Gastroesophageal sphincter (tissue), 4 donors: ENCODE measurements around the gene HEATR3. TPM values are rescaled to one million over a fixed set of nuclear protein-coding genes. Genes with fewer than 3 reads are reported as not detected.

Experiments used
- ATAC-seq: fragments of 150-250 bp; one replicate; pipeline ENCODE4 v1.9.1; 2016; ENCODE audit warnings: mild to moderate bottlenecking, moderate library complexity
- H3K27ac ChIP-seq, 4 donors: fragments of 200-600 bp; sonication (generic) in 3 of 4; 1 replicate in 3 of 4; 2 replicates in 1 of 4; pipeline ENCODE4 v1.5.1; 2016 to 2019
- H3K27me3 ChIP-seq: fragments of 200-600 bp; sonication (generic); one replicate; pipeline ENCODE4 v1.5.1; 2019
- H3K36me3 ChIP-seq, 2 donors: fragments of 200-600 bp; sonication (generic); one replicate each; pipeline ENCODE4 v1.5.1; 2019; ENCODE audit warnings: control low read depth in 1 of 2
- H3K4me1 ChIP-seq, 3 donors: fragments of 200-600 bp; sonication (generic); 1 replicate in 2 of 3; 2 replicates in 1 of 3; pipeline ENCODE4 v1.5.1; 2016 to 2019; ENCODE audit warnings: control low read depth in 2 of 3
- H3K4me3 ChIP-seq, 2 donors: fragments of 200-600 bp; sonication (generic); one replicate each; pipeline ENCODE4 v1.5.1; 2019; ENCODE audit warnings: mild to moderate bottlenecking in 1 of 2, moderate library complexity in 1 of 2
- H3K9me3 ChIP-seq, 3 donors: fragments of 200-600 bp; sonication (generic); one replicate each; pipeline ENCODE4 v1.5.1; 2017 to 2019; ENCODE audit warnings: control low read depth in 2 of 3
- CTCF ChIP-seq, 4 experiments: fragments of 200-600 bp in 2 of 4; fragments of 450-650 bp in 2 of 4; sonication (generic) in 1 of 4; IDR thresholded peaks; one replicate each; pipeline ENCODE4 v1.5.1; 2017 to 2019; ENCODE audit warnings: antibody characterized with exemption in 4 of 4, mild to moderate bottlenecking in 2 of 4, moderate library complexity in 2 of 4
- EP300 ChIP-seq: sonication (generic); formaldehyde crosslinking; IDR thresholded peaks from one replicate; pipeline ENCODE4 v1.6.1; 2017; ENCODE audit warnings: antibody characterized with exemption, mild to moderate bottlenecking
- POLR2A ChIP-seq, 2 donors: fragments of 450-650 bp; IDR thresholded peaks; one replicate each; pipeline ENCODE4 v1.6.1; 2017; ENCODE audit warnings: antibody characterized with exemption in 2 of 2, mild to moderate bottlenecking in 2 of 2, moderate library complexity in 1 of 2
- POLR2AphosphoS5 ChIP-seq: sonication (generic); formaldehyde crosslinking; IDR thresholded peaks from one replicate; pipeline ENCODE4 v1.6.1; 2017; ENCODE audit warnings: antibody characterized with exemption
- WGBS, 2 donors: methylation state at CpG; one replicate each; pipeline ENCODE4 v1.1.5; 2018; ENCODE audit warnings: low coverage in 1 of 2; 5-methylcytosine and 5-hydroxymethylcytosine counted together
- total RNA-seq, 4 donors: library from RNA; depleted of rRNA; stranded (reverse); fragments of >200 nt; gene quantifications; one replicate each; pipeline ENCODE4 v1.1.0, GENCODE V29; 2016

The HEATR3 gene
- total RNA-seq, 4 donors from 2014 or later, result 11.2 to 27.4 (median 13.5) TPM

DNA sequence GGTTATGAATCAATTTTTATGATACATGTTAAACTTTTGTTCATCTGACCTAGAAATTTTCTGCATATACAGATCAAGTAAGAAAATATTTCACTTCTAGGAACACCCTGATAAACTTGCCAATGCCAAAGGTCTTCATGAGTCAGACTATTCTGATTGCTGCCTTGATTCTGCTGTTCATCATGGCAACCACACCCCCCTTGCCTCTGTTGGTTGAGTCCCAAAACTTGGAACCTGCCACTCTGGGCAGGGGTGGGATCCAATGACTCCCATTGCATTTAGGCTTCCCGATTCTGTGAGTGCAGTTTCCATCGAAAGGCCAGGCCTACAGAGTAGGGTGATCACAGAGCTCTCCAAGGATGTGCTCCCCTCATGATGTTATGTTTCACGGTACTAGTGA lies 71.5 kb downstream of the HEATR3 start:
- H3K27ac ChIP-seq, result no peak overlapping the region
- no peak for ATAC-seq
- 90 to 100% methylated on average over 2 of the region's 3 CpGs for WGBS, 2 donors
- no peaks in the 10 kb centered on the region for H3K27me3 ChIP-seq
- H3K9me3 ChIP-seq, result no peaks in the 10 kb centered on the region
- TF ChIP-seq EP300 (no peak), POLR2A (IDR thresholded peaks at IDR 0.05) (no peak), POLR2AphosphoS5 (no peak)
- no peaks in the 10 kb centered on the region for H3K36me3 ChIP-seq
- no peak overlapping the region for H3K4me3 ChIP-seq
- H3K4me1 ChIP-seq, result no peaks in the 10 kb centered on the region

GRCh38 chr16:50139580-50139979 lies 73.8 kb downstream of the HEATR3 start:
- TF ChIP-seq POLR2A (IDR thresholded peaks at IDR 0.05) (no peak), CTCF (IDR thresholded peaks at IDR 0.05) (no peak), POLR2AphosphoS5 (no peak), EP300 (no peak)
- H3K27ac ChIP-seq, result no peak overlapping the region
- ATAC-seq, result no peak
- 83 to 91% methylated on average over 1 of the region's 1 CpG for WGBS, 2 donors
- no peaks in the 10 kb centered on the region for H3K27me3 ChIP-seq
- H3K36me3 ChIP-seq, result no peaks in the 10 kb centered on the region
- no peaks in the 10 kb centered on the region for H3K4me1 ChIP-seq
- no peaks in the 10 kb centered on the region for H3K9me3 ChIP-seq
- H3K4me3 ChIP-seq, result no peak overlapping the region

GRCh38 chr16:50144211-50144610 lies 78.4 kb downstream of the HEATR3 start:
- 40 to 52% methylated on average over 1 to 2 of the region's 2 CpGs for WGBS, 2 donors
- TF ChIP-seq CTCF (IDR thresholded peaks at IDR 0.05) (no peak), POLR2A (IDR thresholded peaks at IDR 0.05) (no peak), EP300 (no peak), POLR2AphosphoS5 (no peak)
- Histone ChIP-seq H3K27me3 (no peaks in the 10 kb centered on the region), H3K4me1 (peaks cover 0 to 9% (median 0%) of the 10 kb centered on the region in 3 donors), H3K36me3 (no peaks in the 10 kb centered on the region), H3K4me3 (no peak overlapping the region), H3K9me3 (no peaks in the 10 kb centered on the region), H3K27ac (no peak overlapping the region)
- no peak for ATAC-seq

- Histone ChIP-seq H3K9me3 (no peaks in the 10 kb centered on the region), H3K27ac (no peak overlapping the region), H3K36me3 (no peaks in the 10 kb centered on the region), H3K4me1 (peaks cover 0 to 10% (median 0%) of the 10 kb centered on the region in 3 donors), H3K4me3 (no peak overlapping the region), H3K27me3 (no peaks in the 10 kb centered on the region)
- no peak for ATAC-seq
- TF ChIP-seq POLR2A (IDR thresholded peaks at IDR 0.05), result no peak
- TF ChIP-seq EP300, result no peak
- WGBS, 2 donors, result 67 to 68% methylated on average over 6 to 7 of the region's 9 CpGs
These were observed 81.0 kb downstream of the HEATR3 start for GRCh38 chr16:50146479-50147435.

DNA sequence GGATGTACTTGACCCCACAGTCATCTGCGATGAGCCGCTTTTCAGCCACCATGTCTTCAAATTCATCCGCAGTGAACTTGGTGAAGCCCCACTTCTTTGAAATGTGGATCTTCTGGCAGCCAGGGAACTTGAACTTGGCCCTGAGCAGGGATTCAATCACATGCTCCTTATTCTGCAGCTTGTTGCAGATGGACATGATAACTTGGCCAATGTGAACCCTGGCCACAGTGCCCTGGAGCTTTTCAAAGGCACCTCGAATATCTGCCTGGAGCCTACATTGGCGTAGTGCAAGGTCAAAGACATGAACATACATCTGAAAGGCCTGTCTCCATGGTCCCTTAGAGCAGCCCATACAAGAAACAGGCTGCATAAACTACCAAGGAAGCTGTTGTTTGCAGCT lies 85.6 kb downstream of the HEATR3 start:
- TF ChIP-seq EP300 (no peak), POLR2AphosphoS5 (no peak), CTCF (IDR thresholded peaks at IDR 0.05) (no peak), POLR2A (IDR thresholded peaks at IDR 0.05) (no peak)
- Histone ChIP-seq H3K27me3 (no peaks in the 10 kb centered on the region), H3K4me1 (peaks cover 0 to 42% (median 0%) of the 10 kb centered on the region in 3 donors), H3K4me3 (no peak overlapping the region), H3K9me3 (no peaks in the 10 kb centered on the region), H3K27ac (no peak overlapping the region), H3K36me3 (no peaks in the 10 kb centered on the region)
- WGBS, 2 donors, result 100% methylated on average over 2 to 4 of the region's 5 CpGs
- ATAC-seq, result no peak

DNA sequence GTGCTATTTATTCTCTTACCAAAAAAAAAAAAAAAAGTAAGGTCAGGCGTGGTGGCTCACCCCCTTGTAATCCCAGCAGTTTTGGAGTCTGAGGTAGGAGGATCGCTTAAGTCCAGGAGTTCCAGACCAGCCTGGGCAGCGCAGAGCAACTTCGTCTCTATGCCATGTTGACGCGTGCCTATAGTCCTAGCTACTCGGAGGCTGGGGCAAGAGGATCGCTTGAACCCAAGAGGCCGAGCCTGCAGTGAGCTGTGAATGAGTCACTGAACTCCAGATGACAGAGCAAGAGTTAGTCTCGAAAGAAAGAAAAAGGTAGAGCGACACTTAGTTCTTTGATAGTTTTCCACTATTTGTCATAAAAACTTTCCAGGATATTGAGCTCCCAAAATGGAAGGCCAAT lies 86.0 kb downstream of the HEATR3 start:
- no peaks in the 10 kb centered on the region for H3K36me3 ChIP-seq
- peak overlapping the region in 3 of 4 donors; percentile 94 to 98 (median 98) for H3K27ac ChIP-seq
- H3K9me3 ChIP-seq, result no peaks in the 10 kb centered on the region
- H3K27me3 ChIP-seq, result no peaks in the 10 kb centered on the region
- TF ChIP-seq CTCF (IDR thresholded peaks at IDR 0.05) (no peak), POLR2A (IDR thresholded peaks at IDR 0.05) (no peak), EP300 (no peak), POLR2AphosphoS5 (no peak)
- no peak for ATAC-seq
- WGBS, 2 donors, result 46 to 88% methylated on average over 2 to 11 of the region's 11 CpGs
- peaks cover 0 to 42% (median 0%) of the 10 kb centered on the region in 3 donors for H3K4me1 ChIP-seq
- H3K4me3 ChIP-seq, result peak overlapping the region in 1 of 2 donors; percentile 93
